ENCODE results near the gene PCCB. TPM values are rescaled to one million over a fixed set of nuclear protein-coding genes. Genes with fewer than 3 reads are reported as not detected.

PCCB gene
- total and polyA plus RNA-seq, 2 donors from 2014 or later = 37.1 to 90.0 TPM

DNA sequence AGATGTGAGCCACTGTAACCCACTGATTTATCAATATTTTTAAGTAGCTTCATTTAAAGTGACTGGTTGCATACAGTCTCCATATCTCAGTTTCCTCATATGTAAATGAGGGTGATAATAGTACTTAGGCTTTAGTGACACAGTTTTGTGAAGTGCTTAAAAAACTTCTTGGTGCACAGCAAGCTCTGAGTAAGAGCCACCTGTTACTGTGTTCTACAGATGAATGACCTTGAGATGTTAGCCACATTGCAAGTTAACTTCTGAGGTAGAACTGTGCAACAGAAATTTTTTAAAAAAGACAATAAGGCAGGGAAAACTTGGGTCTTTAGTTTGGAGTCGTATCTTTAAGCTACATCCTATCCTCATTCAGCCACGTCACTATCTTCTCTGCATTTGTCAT lies 43.1 kb downstream of the PCCB start:
- DNase-seq = no peak

GRCh38 chr3:136294176-136294575 lies 44.0 kb downstream of the PCCB start:
- TF ChIP-seq, protein P1, sequence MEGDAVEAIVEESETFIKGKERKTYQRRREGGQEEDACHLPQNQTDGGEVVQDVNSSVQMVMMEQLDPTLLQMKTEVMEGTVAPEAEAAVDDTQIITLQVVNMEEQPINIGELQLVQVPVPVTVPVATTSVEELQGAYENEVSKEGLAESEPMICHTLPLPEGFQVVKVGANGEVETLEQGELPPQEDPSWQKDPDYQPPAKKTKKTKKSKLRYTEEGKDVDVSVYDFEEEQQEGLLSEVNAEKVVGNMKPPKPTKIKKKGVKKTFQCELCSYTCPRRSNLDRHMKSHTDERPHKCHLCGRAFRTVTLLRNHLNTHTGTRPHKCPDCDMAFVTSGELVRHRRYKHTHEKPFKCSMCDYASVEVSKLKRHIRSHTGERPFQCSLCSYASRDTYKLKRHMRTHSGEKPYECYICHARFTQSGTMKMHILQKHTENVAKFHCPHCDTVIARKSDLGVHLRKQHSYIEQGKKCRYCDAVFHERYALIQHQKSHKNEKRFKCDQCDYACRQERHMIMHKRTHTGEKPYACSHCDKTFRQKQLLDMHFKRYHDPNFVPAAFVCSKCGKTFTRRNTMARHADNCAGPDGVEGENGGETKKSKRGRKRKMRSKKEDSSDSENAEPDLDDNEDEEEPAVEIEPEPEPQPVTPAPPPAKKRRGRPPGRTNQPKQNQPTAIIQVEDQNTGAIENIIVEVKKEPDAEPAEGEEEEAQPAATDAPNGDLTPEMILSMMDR (IDR thresholded peaks at IDR 0.05; ENCODE audit: borderline replicate concordance, extremely low read depth, insufficient read depth) = no peak
- intact Hi-C loops (cut with DNase I) = no loop called here
- no peak for FAIRE-seq

More for the DNA sequence above, 43.1 kb downstream of the PCCB start:
- intact Hi-C loops (cut with DNase I) = no loop called here
- TF ChIP-seq, protein P1 (IDR thresholded peaks at IDR 0.05; ENCODE audit: borderline replicate concordance, extremely low read depth, insufficient read depth) = no peak
- no peak overlapping the region for H3K4me3 ChIP-seq (ENCODE audit: low read length in 3 of 3)
- no peak overlapping the region for H3K27ac ChIP-seq (ENCODE audit: low read depth in 2 of 2, low read length in 2 of 2)
- no peaks in the 10 kb centered on the region for H3K27me3 ChIP-seq (ENCODE audit: control insufficient read depth, insufficient read depth, low read length)
- H3K36me3 ChIP-seq (ENCODE audit: control insufficient read depth in 2 of 3, insufficient read depth in 3 of 3, low read length in 3 of 3) = peaks cover 0 to 4% (median 3%) of the 10 kb centered on the region in 3 donors
- H3K9me3 ChIP-seq (ENCODE audit: control insufficient read depth in 2 of 3, insufficient read depth in 1 of 3, low read length in 3 of 3) = no peaks in the 10 kb centered on the region
- no peak for FAIRE-seq
- H3K4me1 ChIP-seq (ENCODE audit: control insufficient read depth in 2 of 3, insufficient read depth in 2 of 3, low read depth in 1 of 3, low read length in 3 of 3) = no peaks in the 10 kb centered on the region
- no peak overlapping the region for H3K9ac ChIP-seq (ENCODE audit: low read length in 3 of 3)

GRCh38 chr3:136296960-136297359 lies 46.8 kb downstream of the PCCB start:
- FAIRE-seq (no peak), DNase-seq (no peak)
- intact Hi-C loops (cut with DNase I) = no loop called here
- Histone ChIP-seq H3K4me1 (ENCODE audit: control insufficient read depth in 2 of 3, insufficient read depth in 2 of 3, low read depth in 1 of 3, low read length in 3 of 3) (no peaks in the 10 kb centered on the region), H3K27ac (ENCODE audit: low read depth in 2 of 2, low read length in 2 of 2) (no peak overlapping the region), H3K9ac (ENCODE audit: low read length in 3 of 3) (no peak overlapping the region), H3K9me3 (ENCODE audit: control insufficient read depth in 2 of 3, insufficient read depth in 1 of 3, low read length in 3 of 3) (no peaks in the 10 kb centered on the region), H3K4me3 (ENCODE audit: low read length in 3 of 3) (no peak overlapping the region), H3K27me3 (ENCODE audit: control insufficient read depth, insufficient read depth, low read length) (no peaks in the 10 kb centered on the region), H3K36me3 (ENCODE audit: control insufficient read depth in 2 of 3, insufficient read depth in 3 of 3, low read length in 3 of 3) (peaks cover 7 to 28% (median 16%) of the 10 kb centered on the region in 3 donors)
- TF ChIP-seq, protein P1 (IDR thresholded peaks at IDR 0.05; ENCODE audit: borderline replicate concordance, extremely low read depth, insufficient read depth) = no peak

More at GRCh38 chr3:136294176-136294575, 44.0 kb downstream of the PCCB start:
- no peak for DNase-seq
- no peaks in the 10 kb centered on the region for H3K9me3 ChIP-seq (ENCODE audit: control insufficient read depth in 2 of 3, insufficient read depth in 1 of 3, low read length in 3 of 3)
- no peak overlapping the region for H3K27ac ChIP-seq (ENCODE audit: low read depth in 2 of 2, low read length in 2 of 2)
- peaks cover under 1 to 6% (median 4%) of the 10 kb centered on the region in 3 donors for H3K36me3 ChIP-seq (ENCODE audit: control insufficient read depth in 2 of 3, insufficient read depth in 3 of 3, low read length in 3 of 3)
- H3K27me3 ChIP-seq (ENCODE audit: control insufficient read depth, insufficient read depth, low read length) = no peaks in the 10 kb centered on the region
- no peak overlapping the region for H3K9ac ChIP-seq (ENCODE audit: low read length in 3 of 3)
- H3K4me1 ChIP-seq (ENCODE audit: control insufficient read depth in 2 of 3, insufficient read depth in 2 of 3, low read depth in 1 of 3, low read length in 3 of 3) = no peaks in the 10 kb centered on the region
- H3K4me3 ChIP-seq (ENCODE audit: low read length in 3 of 3) = no peak overlapping the region

GRCh38 chr3:136297826-136298225 lies 47.7 kb downstream of the PCCB start:
- DNase-seq = no peak
- intact Hi-C loops (cut with DNase I) = no loop called here
- FAIRE-seq = no peak

More at GRCh38 chr3:136297826-136298225, 47.7 kb downstream of the PCCB start:
- no peak overlapping the region for H3K27ac ChIP-seq (ENCODE audit: low read depth in 2 of 2, low read length in 2 of 2)
- TF ChIP-seq, protein P1 (IDR thresholded peaks at IDR 0.05; ENCODE audit: borderline replicate concordance, extremely low read depth, insufficient read depth) = no peak
- no peak overlapping the region for H3K9ac ChIP-seq (ENCODE audit: low read length in 3 of 3)
- no peaks in the 10 kb centered on the region for H3K9me3 ChIP-seq (ENCODE audit: control insufficient read depth in 2 of 3, insufficient read depth in 1 of 3, low read length in 3 of 3)
- no peaks in the 10 kb centered on the region for H3K4me1 ChIP-seq (ENCODE audit: control insufficient read depth in 2 of 3, insufficient read depth in 2 of 3, low read depth in 1 of 3, low read length in 3 of 3)
- H3K4me3 ChIP-seq (ENCODE audit: low read length in 3 of 3) = no peak overlapping the region
- no peaks in the 10 kb centered on the region for H3K27me3 ChIP-seq (ENCODE audit: control insufficient read depth, insufficient read depth, low read length)
- peaks cover 7 to 28% (median 16%) of the 10 kb centered on the region in 3 donors for H3K36me3 ChIP-seq (ENCODE audit: control insufficient read depth in 2 of 3, insufficient read depth in 3 of 3, low read length in 3 of 3)
